Stimulated activated CD8-positive, alpha-beta memory T cell treated with anti-CD3 and anti-CD28 coated beads, Interleukin-15, amount 100 ng/mL, for 48 hours (primary cell): ENCODE measurements around the gene FXYD7.
"Not testable (repeated sequence)": the region's sequence is repeated elsewhere in the genome, so short reads cannot be mapped to it uniquely, and the experiment has no call there.

Source experiments
- DNase-seq, 2 donors: peaks; one replicate each; pipeline ENCODE4 v3.0.0-alpha.2; 2020; ENCODE audit warnings: low read depth in 2 of 2

Gene FXYD7

DNA sequence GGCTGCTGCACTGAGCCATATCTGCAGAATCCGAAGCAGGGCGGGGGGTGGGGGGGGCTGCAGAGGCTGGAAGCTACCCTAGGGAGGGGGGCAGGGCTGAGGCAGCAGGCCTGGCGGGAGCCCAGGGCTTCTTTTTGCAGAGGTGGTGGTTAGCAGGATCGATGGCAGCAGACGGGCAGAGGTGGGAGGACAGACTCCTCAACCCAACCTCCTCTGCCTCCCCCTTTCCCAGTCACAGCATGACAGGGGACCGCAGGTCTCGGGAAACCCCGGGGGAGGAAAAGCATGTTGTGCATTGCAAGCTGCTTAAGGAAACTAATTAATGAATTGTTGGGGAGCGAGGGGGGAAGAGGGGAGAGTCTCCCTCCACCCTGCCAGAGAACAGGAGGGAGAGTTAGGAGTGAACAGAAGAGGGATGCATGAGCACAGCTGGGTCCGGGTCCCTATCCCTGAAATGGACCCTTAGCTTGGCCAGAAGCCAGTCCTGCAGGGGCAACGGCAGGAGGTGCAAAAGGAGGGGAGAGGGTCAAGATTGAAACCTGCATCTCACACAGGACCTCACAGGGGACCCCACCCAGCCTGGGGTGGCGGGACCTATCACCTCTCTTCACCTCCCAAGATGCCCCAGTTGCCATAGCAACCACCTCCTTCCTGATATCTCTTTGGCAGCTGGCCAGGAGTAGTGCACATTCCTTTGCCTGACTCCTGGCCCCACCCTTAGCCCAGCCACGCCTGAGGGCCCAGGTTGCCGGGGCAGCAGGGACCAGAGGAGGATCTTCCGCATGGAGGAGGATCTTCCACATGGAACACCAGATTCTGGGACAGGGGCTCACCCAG lies 1.8 kb downstream of the FXYD7 start:
- DNase-seq: no peak

- DNase-seq: no peak
These were observed 3.8 kb downstream of the FXYD7 start for GRCh38 chr19:35146746-35147459.

- no peak for DNase-seq
These were observed 6.4 kb downstream of the FXYD7 start for GRCh38 chr19:35149463-35149862.

GRCh38 chr19:35150445-35150844 lies 7.4 kb downstream of the FXYD7 start:
- no peak for DNase-seq

DNA sequence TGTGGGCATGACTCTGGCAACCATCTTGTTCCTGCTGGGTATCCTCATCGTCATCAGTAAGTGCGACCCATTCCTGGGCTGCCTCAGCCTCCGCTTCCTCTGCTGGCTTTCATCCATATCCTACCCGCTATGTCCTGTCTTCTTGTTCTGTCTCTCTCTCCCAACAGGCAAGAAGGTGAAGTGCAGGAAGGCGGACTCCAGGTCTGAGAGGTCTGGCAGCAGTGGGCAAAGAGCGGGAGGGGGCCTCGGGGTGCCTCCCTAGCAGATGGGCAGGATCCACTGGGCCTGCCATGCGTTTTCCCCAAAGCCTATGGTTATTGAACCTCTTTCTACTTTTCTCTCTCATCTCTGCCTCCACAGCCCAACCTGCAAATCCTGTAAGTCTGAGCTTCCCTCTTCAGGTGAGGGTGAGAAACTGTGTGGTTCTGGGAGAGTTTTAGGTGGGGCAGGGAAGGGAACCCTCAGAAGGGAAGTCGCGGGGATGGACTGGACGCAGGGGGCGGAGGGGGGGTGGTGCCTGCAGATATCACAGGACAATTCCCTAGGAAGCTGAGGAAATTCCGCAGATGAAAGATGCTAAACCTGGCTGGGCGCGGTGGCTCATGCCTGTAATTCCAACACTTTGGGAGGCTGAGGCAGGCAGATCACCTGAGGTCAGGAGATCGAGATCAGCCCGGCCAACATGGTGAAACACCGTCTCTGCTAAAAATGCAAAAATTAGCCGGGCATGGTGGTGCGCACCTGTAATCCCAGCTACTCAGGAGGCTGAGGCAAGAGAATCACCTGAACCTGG lies 8.4 kb downstream of the FXYD7 start:
- DNase-seq: no peak

DNA sequence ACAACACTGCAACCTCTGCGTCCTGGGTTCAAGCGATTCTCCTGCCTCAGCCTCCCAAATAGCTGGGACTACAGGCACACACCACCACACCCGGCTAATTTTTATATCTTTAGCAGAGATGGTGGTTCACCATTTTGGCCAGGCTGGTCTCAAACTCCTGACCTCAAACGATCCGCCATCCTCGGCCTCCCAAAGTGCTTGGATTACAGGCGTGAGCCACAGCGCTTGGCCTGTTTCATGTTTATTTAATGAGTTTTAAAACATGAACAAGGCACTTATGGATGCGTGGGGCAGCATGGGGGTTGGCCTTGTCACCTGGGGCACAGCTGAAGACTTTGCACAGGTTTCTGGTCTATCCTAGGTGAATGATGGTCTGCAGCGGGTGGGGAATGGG lies 10.1 kb downstream of the FXYD7 start:
- DNase-seq: not testable (repeated sequence)

DNA sequence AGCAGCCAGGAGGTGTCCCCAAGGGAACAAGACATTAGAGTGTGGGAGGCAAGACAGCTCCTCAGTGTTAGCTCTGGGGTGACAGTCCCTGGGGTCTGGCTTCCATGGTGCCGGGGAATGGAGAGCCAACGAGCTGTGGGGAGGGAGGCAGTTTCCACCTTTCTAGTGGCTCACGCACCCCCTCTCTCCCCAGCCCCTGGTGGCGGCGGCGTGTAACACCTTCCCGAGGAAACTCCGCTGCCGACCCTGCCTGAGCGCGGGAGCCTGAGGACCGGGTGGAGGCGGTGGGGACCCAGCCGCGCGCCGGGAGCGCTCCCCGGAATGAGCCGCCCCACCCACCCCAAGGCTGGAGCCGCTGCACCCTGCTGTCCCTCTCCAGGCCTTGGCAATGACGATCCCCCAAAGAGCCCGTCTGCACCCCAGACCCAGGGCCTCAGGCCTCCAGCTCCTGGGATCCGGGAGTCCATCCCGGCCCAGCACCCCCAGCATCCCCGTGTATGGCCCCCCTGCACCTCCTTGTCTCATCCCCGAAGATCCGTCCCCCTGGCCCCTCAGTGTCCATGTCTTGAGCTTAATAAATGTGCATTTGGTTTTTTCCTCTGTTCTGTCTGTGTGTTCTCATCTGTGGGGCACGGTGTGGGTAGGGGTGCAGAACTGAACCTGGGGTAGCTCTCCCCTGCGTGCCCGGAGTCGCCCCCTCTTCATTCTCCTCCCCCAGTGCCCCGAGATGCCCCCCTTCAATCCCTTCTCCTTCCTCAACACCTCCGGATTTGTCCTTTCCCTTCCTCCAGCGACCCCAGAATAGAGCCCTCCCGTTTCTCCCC lies 10.9 kb downstream of the FXYD7 start:
- peak; percentile 67 to 71 for DNase-seq

DNA sequence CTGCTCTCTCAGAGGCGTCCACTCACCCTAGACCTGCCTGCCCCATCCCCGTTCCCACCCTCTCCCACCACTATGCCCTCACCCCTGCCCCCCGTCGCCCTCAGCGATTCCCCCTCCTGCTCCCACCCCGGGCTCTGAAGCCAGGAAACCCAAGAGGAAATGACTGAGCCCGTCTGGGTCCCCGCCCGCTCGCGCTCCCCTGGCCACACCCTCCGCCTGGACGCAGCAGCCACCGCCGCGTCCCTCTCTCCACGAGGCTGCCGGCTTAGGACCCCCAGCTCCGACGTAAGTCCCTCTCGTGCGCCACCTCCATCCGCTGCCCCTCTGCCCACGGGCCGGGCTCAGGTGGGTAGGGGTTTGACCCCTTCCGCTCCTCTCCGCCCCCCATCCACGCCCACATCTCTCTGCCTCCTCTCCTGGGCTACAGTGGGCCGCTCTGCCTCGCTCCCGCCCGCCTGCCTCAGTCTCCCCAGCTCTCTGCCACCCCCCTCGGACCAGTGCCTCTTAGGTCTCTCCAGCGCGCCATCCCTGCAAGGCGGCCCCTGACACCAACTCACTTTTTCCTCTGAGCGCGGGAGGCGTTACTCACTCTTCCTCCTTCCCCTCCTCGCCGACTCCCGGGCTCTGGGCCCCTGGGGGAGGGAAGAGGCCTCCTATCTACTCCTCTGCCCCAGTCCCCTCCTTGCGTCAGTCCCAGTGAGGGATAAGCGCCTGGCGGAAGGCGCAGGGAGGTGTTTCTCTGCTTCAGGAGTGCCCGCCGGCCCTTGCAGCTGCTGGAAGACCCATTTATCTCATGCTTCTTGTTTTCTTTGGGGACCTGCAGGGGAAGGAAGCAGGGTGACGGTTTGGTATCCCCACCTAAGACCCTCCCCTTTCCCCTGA lies 11.7 kb downstream of the FXYD7 start, which contains the start of gene FXYD5:
TSS of gene FXYD5 (plus strand) at position 211 of the 882 bp plus-strand sequence. CDS start 816 bp downstream, outside the sequence.
- DNase-seq: peak; percentile 73 to 80

DNA sequence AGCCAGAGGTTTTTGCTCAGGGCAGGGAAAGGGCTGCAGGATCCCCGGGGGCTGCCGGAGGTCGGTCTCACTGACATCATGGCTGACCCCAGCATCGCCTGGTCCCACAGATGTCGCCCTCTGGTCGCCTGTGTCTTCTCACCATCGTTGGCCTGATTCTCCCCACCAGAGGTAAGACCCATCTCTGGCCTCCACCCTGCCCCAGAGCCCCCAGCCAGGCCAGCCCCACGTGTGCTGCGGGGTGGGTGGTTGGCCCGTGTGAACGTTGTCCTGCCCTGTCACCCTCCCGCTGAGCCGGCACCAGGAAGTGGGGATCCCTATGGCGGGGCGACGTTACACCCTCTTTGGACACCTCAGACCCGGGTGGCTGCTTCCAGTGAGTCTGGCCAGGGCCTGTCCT lies 12.4 kb downstream of the FXYD7 start:
- peak in 1 of 2 donors; percentile 29 for DNase-seq

GRCh38 chr19:35155981-35156672 lies 13.1 kb downstream of the FXYD7 start:
- no peak for DNase-seq

- no peak for DNase-seq
These were observed 13.6 kb downstream of the FXYD7 start for GRCh38 chr19:35156673-35157014.

GRCh38 chr19:35157431-35157830 lies 14.4 kb downstream of the FXYD7 start:
- DNase-seq: no peak

DNA sequence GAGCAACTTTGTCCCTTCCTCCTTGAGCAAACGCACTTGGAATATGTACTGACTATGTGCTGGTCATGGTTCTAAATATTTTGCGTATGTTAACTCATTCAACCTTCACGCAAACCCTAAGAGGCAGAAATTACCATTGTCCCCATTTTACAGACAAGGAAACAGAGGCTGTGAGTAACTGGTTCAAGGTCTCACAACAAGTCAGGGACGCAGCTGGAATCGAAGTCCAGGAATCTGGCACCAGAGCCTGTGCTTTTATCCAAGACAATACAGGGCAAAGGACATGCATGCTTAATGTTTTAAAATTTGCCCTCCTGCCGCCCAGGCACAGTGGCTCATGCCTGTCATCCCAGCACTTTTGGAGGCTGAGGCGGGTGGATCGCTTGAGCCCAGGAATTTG lies 16.6 kb downstream of the FXYD7 start:
- DNase-seq: no peak

- no peak for DNase-seq
These were observed 17.8 kb downstream of the FXYD7 start for GRCh38 chr19:35160629-35161433.

- DNase-seq: no peak
These were observed 18.3 kb downstream of the FXYD7 start for GRCh38 chr19:35161434-35161743.

- no peak for DNase-seq
These were observed 19.6 kb downstream of the FXYD7 start for GRCh38 chr19:35162471-35163326.

GRCh38 chr19:35164418-35164817 lies 21.4 kb downstream of the FXYD7 start:
- DNase-seq: no peak
